Mononuclear cell (primary cell): ENCODE results near the gene PLCH1. TPM values are rescaled to one million over a fixed set of nuclear protein-coding genes. Genes with fewer than 3 reads are reported as not detected.

ENCODE experiments used
- H3K27me3 ChIP-seq: 2 replicates; pipeline ENCODE4 v1.6.0; 2011; ENCODE audit warnings: low read length, control low read depth; ENCODE audit not compliant: insufficient read depth
- H3K4me1 ChIP-seq: 2 replicates; pipeline ENCODE4 v1.5.1; 2011; ENCODE audit warnings: mild to moderate bottlenecking, low read length, control low read depth; ENCODE audit not compliant: insufficient read depth
- H3K4me3 ChIP-seq: 2 replicates; pipeline ENCODE4 v1.5.1; 2011; ENCODE audit warnings: mild to moderate bottlenecking, low read length, moderate library complexity
- H3K9me3 ChIP-seq: 2 replicates; pipeline ENCODE4 v1.5.1; 2011; ENCODE audit warnings: low read depth, mild to moderate bottlenecking, control low read depth, low read length
- total RNA-seq: library from RNA; depleted of rRNA; stranded (reverse); fragments of >200 nt; gene quantifications from one replicate; pipeline ENCODE4 v1.2.3, GENCODE V29; 2012

PLCH1 gene
- total RNA-seq, 1 donor: 0.94 TPM

DNA sequence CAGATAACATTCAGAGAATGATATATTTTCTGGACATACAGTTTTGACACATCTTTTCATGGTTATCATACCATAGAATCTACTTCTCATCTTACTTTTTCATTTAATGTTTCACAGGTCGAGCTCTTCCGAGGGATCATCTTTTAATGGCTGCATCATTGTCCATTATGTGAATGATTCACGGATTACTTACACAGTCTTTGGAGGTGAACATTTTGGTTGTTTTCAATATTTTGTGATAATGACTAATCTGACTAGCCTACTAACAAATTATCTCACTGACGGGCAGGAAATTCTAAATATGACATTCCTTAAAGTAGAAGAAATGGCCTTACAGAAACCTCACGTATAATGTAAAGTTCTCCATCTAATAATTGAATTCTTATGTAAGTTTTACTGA is 242.2 kb downstream of the PLCH1 start:
- Histone ChIP-seq H3K9me3 (no peaks in the 10 kb centered on the region), H3K4me1 (no peaks in the 10 kb centered on the region), H3K27me3 (no peaks in the 10 kb centered on the region), H3K4me3 (no peak overlapping the region)

DNA sequence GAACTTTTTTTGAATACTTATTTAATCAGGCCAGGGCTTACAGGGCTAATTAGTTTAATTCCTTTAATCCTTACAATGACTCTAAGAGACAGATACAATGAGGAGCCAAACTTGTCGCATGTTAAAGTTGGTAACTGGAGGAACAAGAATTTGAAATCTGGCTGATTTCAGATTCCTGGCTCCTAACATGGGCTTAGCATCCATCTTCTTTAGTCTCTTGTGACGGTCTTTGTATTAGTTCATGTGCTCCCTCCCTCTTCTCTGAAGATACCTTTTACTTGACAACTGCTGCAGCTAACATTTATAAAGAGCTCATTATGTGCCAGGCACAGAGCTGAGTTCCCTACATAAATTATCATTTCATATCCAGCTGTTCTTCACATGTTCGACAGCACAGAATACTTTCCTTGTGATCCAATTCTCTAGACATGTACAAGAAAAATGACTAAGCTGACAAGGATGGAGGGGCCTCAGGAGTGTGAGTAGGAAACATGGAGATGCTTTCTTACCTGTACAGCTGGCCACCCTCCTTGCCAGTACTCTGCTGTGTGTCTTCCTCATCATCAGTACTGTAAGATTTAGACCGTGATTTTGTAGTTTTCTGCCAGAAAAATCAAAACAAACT is 244.6 kb downstream of the PLCH1 start:
- no peaks in the 10 kb centered on the region for H3K4me1 ChIP-seq
- H3K27me3 ChIP-seq: no peaks in the 10 kb centered on the region
- no peak overlapping the region for H3K4me3 ChIP-seq
- no peaks in the 10 kb centered on the region for H3K9me3 ChIP-seq

- H3K9me3 ChIP-seq: no peaks in the 10 kb centered on the region
Observed at GRCh38 chr3:155497930-155498647, 246.8 kb downstream of the PLCH1 start.

GRCh38 chr3:155496206-155496605 is 248.7 kb downstream of the PLCH1 start:
- Histone ChIP-seq H3K27me3 (no peaks in the 10 kb centered on the region), H3K4me3 (no peak overlapping the region), H3K9me3 (no peaks in the 10 kb centered on the region), H3K4me1 (peaks cover 7% of the 10 kb centered on the region)

More at GRCh38 chr3:155497930-155498647, 246.8 kb downstream of the PLCH1 start:
- H3K4me1 ChIP-seq: peaks cover 7% of the 10 kb centered on the region
- H3K4me3 ChIP-seq: no peak overlapping the region
- H3K27me3 ChIP-seq: no peaks in the 10 kb centered on the region

DNA sequence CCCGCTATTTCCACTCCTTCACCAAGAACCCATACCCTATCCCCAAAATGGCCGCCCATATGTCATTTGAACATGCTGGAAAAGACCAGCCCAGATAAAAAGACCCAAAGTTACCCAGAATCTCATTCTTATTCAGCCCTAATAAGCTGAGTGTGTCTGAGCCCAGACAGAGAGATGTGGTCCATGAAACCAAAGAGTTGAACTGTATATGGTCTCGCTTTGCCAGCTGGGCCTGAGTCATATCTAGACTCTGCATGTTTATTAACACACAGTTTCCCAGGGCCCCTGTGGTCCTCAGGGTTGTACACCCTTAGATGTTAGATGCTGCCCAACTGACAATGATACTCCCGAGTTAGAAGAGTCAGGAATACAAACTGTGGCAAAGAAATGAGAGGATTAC is 249.5 kb downstream of the PLCH1 start:
- peaks cover 7% of the 10 kb centered on the region for H3K4me1 ChIP-seq
- H3K27me3 ChIP-seq: no peaks in the 10 kb centered on the region
- H3K9me3 ChIP-seq: no peaks in the 10 kb centered on the region
- no peak overlapping the region for H3K4me3 ChIP-seq

DNA sequence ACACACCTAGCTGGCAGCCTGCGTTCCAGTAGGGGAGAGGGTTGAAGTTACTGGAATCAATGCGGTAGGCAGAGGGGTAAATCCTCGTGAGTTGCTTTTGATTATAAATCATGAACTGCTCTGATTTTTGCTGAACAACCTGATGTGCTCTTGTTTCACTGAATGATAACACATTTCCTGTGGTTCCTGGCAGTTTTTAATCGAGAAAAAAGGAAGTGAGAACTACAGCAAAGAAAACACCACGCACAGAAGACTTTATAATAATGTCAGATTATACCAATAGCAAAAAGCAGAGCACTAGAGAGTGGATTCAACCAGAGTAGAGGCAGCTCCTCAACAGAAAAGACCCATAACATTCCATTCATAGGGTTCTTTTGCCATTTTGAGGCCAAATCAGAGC is 250.5 kb downstream of the PLCH1 start:
- Histone ChIP-seq H3K4me1 (peaks cover 7% of the 10 kb centered on the region), H3K27me3 (no peaks in the 10 kb centered on the region), H3K9me3 (no peaks in the 10 kb centered on the region), H3K4me3 (no peak overlapping the region)

DNA sequence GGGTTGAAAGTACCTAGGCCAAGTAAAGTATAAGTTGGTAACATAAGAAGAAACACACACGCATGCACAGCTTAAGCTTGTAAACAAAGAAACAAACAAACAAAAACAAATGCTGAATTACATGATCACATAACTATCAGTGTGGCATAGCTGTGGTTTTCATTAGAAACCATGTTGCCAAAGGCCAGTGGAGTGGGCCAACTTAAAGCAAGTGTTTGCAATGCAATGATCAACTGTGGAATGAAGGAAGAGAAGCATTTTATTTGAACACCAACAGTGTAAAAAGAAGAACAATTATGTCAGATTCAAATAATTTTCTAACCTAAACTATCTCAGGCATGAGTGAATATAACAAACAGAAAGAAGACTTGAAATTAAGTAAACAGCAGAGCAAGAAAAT is 252.0 kb downstream of the PLCH1 start:
- H3K9me3 ChIP-seq: no peaks in the 10 kb centered on the region
- H3K27me3 ChIP-seq: no peaks in the 10 kb centered on the region
- H3K4me3 ChIP-seq: no peak overlapping the region
- peaks cover 7% of the 10 kb centered on the region for H3K4me1 ChIP-seq

- Histone ChIP-seq H3K9me3 (no peaks in the 10 kb centered on the region), H3K27me3 (no peaks in the 10 kb centered on the region), H3K4me1 (peaks cover 7% of the 10 kb centered on the region), H3K4me3 (no peak overlapping the region)
Observed at GRCh38 chr3:155491696-155492095, 253.2 kb downstream of the PLCH1 start.

DNA sequence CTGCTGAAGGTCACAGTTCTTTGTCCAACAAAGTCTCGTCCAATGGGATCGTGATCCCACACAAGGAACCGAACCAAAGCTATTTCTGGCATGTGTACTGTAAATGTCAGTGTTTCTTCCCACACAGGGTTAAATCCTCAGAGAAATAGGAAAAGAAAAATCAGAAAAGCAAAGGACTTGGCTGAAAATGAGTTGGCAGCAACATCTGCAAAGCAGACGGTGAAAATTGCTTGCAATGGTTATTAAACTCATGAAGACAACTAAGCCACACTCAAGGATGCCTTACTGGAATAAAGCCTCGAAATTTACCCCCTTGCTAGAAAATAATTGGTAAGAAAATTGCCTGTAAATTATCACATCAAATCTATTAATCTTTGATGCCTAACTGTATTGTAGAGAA is 256.2 kb downstream of the PLCH1 start:
- no peaks in the 10 kb centered on the region for H3K9me3 ChIP-seq
- H3K4me1 ChIP-seq: peaks cover under 1% of the 10 kb centered on the region
- no peak overlapping the region for H3K4me3 ChIP-seq
- no peaks in the 10 kb centered on the region for H3K27me3 ChIP-seq

DNA sequence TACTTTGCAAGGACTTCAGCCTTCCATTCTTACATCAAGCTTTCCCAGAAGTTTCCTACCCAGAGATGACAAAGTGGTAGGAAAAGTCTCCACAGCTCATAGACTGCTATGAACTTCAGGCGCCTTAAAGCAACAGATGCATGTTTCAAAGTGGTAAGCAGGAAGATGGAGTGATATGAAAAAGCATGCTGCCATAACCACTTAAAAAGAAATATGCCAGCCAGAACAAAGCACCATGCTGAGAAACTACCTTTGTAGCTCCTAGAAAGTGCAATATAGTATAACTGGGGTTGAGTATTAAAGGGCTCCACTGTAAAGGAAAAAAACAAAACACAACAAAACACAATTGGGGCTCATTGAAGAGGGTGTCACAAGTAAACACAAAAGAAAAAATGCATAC is 259.0 kb downstream of the PLCH1 start:
- Histone ChIP-seq H3K9me3 (no peaks in the 10 kb centered on the region), H3K27me3 (no peaks in the 10 kb centered on the region), H3K4me1 (no peaks in the 10 kb centered on the region), H3K4me3 (no peak overlapping the region)

DNA sequence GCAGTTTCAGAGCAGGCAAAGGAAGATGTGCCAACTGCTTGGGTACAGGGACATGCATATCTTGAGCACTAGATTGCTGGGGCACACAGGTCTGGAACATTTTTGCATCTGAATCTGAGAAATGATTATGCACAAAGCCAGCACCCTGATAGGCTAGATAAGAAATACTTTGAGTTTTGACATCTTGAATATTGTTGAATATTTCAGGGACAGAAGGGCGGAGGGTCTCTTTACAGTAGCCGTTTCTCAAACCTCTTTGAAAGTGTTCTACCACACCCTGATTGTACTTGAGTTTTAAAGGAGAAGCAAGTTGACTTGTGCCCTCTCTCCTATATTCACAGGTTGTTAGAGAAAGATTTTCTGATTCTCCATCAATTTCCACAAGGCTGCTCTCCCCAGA is 263.3 kb downstream of the PLCH1 start:
- no peak overlapping the region for H3K4me3 ChIP-seq
- H3K9me3 ChIP-seq: no peaks in the 10 kb centered on the region
- no peaks in the 10 kb centered on the region for H3K4me1 ChIP-seq
- H3K27me3 ChIP-seq: no peaks in the 10 kb centered on the region

DNA sequence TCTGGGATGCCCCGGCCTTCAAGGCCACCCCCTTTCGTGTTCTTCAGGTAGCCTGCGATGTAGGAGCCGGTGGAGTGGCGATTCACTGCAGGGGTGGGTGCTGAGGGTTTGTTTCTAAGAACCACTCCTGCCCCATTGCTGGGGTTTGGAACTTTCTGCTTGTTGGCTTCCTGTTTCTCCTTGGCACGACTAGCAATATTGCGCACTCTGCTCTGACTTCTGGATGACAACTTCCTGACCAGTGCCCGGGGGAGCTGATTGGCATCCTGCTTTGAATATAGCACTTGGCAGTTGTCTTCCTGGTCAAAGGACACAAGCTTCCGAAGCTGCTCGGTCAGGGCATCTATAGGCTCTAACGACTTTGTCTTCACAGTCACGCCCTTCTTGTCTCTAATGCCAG is 263.8 kb downstream of the PLCH1 start:
- Histone ChIP-seq H3K9me3 (no peaks in the 10 kb centered on the region), H3K4me1 (no peaks in the 10 kb centered on the region), H3K4me3 (no peak overlapping the region)

DNA sequence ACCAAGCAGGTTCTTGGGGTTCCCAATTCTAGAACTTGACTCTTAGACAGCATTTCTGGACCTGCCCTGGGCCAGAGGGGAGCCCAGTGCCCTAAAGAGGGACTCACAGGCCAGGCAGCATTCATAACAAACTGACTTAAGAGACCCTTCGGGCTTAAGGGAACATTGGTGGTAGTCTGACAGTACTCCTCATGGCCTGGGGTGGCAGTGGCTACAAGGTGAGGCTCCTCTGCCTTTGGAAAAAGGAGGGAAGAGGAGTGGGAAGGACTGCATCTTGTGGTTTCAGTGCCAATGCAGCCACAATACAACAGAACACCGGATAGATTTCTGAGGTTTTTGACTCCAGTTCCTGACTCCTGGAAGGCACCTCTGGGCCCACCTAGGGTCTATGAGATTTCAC is 279.2 kb downstream of the PLCH1 start:
- peaks cover 5% of the 10 kb centered on the region for H3K9me3 ChIP-seq
- H3K27me3 ChIP-seq: no peaks in the 10 kb centered on the region
- no peaks in the 10 kb centered on the region for H3K4me1 ChIP-seq
- H3K4me3 ChIP-seq: no peak overlapping the region

More for the DNA sequence above, 263.8 kb downstream of the PLCH1 start:
- no peaks in the 10 kb centered on the region for H3K27me3 ChIP-seq

GRCh38 chr3:155462672-155463071 is 282.2 kb downstream of the PLCH1 start:
- no peaks in the 10 kb centered on the region for H3K27me3 ChIP-seq
- no peak overlapping the region for H3K4me3 ChIP-seq
- H3K9me3 ChIP-seq: peaks cover 1% of the 10 kb centered on the region
- H3K4me1 ChIP-seq: no peaks in the 10 kb centered on the region

DNA sequence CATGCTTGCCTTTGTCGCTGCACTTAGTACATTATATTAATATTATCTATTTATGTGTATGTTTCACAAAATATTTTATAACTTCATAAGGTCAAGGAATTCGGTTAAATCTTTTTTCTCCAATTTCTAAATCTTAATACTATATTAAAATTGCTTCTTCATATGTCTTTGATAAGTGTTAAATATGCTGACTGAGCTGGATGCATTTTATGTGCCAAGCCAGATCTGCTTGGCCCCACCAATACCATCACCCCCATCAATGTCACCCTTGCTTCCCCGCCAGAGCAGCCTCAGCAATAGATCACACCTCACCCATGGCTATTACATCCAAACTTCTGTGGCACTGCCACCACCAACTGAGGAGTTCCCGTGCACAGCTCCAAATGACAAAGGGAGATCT is 287.3 kb downstream of the PLCH1 start:
- no peaks in the 10 kb centered on the region for H3K4me1 ChIP-seq
- no peaks in the 10 kb centered on the region for H3K9me3 ChIP-seq
- H3K4me3 ChIP-seq: no peak overlapping the region
- H3K27me3 ChIP-seq: no peaks in the 10 kb centered on the region

DNA sequence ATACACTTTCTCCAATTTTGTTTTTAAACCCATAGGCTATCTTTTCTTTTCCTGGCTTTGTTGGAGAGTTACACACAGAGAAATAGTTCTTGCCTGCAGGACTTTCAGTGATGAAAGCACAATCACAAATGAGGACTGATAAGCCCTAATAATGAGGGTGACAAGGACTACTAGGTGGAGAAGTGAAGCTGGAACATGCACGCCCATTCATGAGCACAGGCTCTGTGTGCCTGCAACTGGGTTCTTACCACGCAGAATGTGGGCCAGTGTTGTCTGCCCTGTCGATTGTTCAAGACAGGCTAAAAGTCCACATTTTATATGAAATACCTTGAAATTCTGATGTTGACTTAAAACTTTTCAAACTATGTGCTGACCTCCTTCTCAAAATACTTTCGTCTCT is 289.1 kb downstream of the PLCH1 start:
- Histone ChIP-seq H3K9me3 (no peaks in the 10 kb centered on the region), H3K27me3 (no peaks in the 10 kb centered on the region), H3K4me3 (no peak overlapping the region), H3K4me1 (no peaks in the 10 kb centered on the region)
